ENCODE measurements around the gene HARBI1. TPM values are rescaled to one million over a fixed set of nuclear protein-coding genes. Genes with fewer than 3 reads are reported as not detected.

Gene HARBI1
- total RNA-seq, 1 donor from 2014 or later, result 8.1 TPM

DNA sequence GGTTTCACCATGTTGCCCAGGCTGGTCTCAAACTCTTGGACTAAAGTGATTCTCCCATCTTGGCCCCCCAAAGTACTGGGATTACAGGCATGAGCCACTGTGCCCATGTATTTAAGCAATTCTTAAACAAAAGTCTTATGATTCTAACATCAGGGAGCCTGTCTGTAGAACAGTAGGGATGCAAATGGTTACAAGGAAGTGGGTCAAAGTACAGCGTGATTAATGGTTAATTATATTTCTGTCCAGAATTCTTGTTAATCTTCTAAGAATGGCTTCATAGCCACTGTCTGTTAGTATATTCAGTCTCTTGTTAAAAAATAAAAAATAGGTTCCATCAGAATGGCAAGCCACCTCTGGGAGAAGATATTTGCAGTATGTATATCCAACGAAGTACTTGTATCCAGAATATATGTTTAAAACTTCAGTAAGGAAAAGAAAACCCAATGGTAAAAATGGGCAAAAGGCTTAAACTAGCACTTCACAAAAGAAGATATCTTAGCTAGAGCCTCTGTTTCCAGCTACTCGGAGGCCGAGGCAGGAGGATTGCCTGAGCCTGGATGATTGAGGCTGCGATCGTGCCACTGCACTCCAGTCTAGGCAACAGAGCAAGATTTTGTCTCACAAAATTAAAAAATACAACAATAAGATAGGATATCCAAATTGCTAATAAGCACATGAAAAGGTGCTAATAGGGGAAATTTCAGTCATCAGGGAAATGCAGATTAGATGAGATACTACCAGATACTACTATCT lies 23.2 kb upstream of the HARBI1 start:
- Histone ChIP-seq H3K9me3 (ENCODE audit: insufficient read depth, low read depth, low read length) (no peaks in the 10 kb centered on the region), H3K4me1 (ENCODE audit: insufficient read depth, low read length) (no peaks in the 10 kb centered on the region), H3K27me3 (ENCODE audit: insufficient read depth, low read length) (no peaks in the 10 kb centered on the region), H3K79me2 (ENCODE audit: insufficient read depth, low read length) (peaks cover 27% of the 10 kb centered on the region), H2AFZ (ENCODE audit: low read depth, low read length) (no peak overlapping the region), H3K27ac (ENCODE audit: low read depth, low read length) (no peak overlapping the region), H3K4me2 (ENCODE audit: low read length) (no peak overlapping the region), H3K4me3 (ENCODE audit: insufficient read depth, low read depth, low read length) (no peak overlapping the region), H3K36me3 (ENCODE audit: insufficient read depth, low read length) (peaks cover 11% of the 10 kb centered on the region), H3K9ac (ENCODE audit: low read length) (no peak overlapping the region), H4K20me1 (ENCODE audit: insufficient read depth, low read length) (peaks cover 26% of the 10 kb centered on the region)
- Mint-ChIP-seq H3K9me3 (ENCODE audit: unreplicated experiment) (no peaks in the 10 kb centered on the region), H3K4me3 (ENCODE audit: unreplicated experiment) (no peak overlapping the region), H3K27me3 (ENCODE audit: low read depth, unreplicated experiment) (no peaks in the 10 kb centered on the region), H3K36me3 (ENCODE audit: low read depth, unreplicated experiment) (peaks cover 17% of the 10 kb centered on the region), H3K4me1 (ENCODE audit: low read depth, unreplicated experiment) (peaks cover 10% of the 10 kb centered on the region), H3K27ac (ENCODE audit: unreplicated experiment) (no peak overlapping the region)
- TF ChIP-seq, protein P1, sequence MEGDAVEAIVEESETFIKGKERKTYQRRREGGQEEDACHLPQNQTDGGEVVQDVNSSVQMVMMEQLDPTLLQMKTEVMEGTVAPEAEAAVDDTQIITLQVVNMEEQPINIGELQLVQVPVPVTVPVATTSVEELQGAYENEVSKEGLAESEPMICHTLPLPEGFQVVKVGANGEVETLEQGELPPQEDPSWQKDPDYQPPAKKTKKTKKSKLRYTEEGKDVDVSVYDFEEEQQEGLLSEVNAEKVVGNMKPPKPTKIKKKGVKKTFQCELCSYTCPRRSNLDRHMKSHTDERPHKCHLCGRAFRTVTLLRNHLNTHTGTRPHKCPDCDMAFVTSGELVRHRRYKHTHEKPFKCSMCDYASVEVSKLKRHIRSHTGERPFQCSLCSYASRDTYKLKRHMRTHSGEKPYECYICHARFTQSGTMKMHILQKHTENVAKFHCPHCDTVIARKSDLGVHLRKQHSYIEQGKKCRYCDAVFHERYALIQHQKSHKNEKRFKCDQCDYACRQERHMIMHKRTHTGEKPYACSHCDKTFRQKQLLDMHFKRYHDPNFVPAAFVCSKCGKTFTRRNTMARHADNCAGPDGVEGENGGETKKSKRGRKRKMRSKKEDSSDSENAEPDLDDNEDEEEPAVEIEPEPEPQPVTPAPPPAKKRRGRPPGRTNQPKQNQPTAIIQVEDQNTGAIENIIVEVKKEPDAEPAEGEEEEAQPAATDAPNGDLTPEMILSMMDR (IDR thresholded peaks at IDR 0.05; ENCODE audit: insufficient read depth, low read depth, low read length), result no peak
- TF ChIP-seq EZH2 (IDR thresholded peaks at IDR 0.05; ENCODE audit: insufficient read depth, low read length), result no peak
- FAIRE-seq (no peak), DNase-seq (ENCODE audit: low read depth) (no peak)

DNA sequence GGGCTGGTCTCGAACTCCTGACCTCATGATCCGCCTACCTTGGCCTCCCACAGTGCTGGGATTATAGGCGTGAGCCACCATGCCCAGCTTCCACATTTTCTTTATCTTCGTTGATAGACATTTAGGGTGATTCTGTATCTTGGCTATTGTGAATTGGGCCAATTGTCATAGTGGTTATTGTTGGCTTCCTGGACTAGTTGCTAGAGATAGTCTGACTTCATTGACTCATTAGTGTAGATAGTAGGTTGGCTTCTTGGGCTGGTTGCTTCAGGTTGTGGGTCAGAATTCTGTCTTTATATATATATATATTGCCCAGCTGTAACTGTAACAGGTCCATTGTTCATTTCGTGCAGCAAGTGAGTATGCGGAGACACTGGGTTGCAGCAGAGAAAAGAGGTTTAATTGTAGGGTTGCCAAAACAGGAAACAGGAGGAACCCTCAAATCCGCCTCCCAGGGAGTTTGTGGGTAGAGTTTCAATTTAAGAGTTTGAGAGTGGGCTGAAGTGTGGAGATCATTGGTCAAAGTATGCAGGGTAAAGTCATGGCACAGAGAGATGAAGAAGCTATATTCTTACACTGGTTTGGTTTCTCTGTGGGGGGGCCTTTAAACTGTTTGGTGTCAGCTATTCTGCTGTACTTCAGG lies 22.3 kb upstream of the HARBI1 start:
- Histone ChIP-seq H3K36me3 (ENCODE audit: insufficient read depth, low read length) (peaks cover 8% of the 10 kb centered on the region), H3K27me3 (ENCODE audit: insufficient read depth, low read length) (no peaks in the 10 kb centered on the region), H2AFZ (ENCODE audit: low read depth, low read length) (no peak overlapping the region), H3K27ac (ENCODE audit: low read depth, low read length) (no peak overlapping the region), H3K4me2 (ENCODE audit: low read length) (no peak overlapping the region), H4K20me1 (ENCODE audit: insufficient read depth, low read length) (peaks cover 26% of the 10 kb centered on the region), H3K9me3 (ENCODE audit: insufficient read depth, low read depth, low read length) (no peaks in the 10 kb centered on the region), H3K9ac (ENCODE audit: low read length) (no peak overlapping the region), H3K79me2 (ENCODE audit: insufficient read depth, low read length) (peaks cover 27% of the 10 kb centered on the region), H3K4me1 (ENCODE audit: insufficient read depth, low read length) (no peaks in the 10 kb centered on the region), H3K4me3 (ENCODE audit: insufficient read depth, low read depth, low read length) (no peak overlapping the region)
- Mint-ChIP-seq H3K4me3 (ENCODE audit: unreplicated experiment) (no peak overlapping the region), H3K27ac (ENCODE audit: unreplicated experiment) (no peak overlapping the region), H3K36me3 (ENCODE audit: low read depth, unreplicated experiment) (peaks cover 17% of the 10 kb centered on the region), H3K27me3 (ENCODE audit: low read depth, unreplicated experiment) (no peaks in the 10 kb centered on the region), H3K4me1 (ENCODE audit: low read depth, unreplicated experiment) (peaks cover 10% of the 10 kb centered on the region), H3K9me3 (ENCODE audit: unreplicated experiment) (no peaks in the 10 kb centered on the region)
- no peak for DNase-seq (ENCODE audit: low read depth)
- FAIRE-seq, result no peak
- no peak for TF ChIP-seq EZH2 (IDR thresholded peaks at IDR 0.05; ENCODE audit: insufficient read depth, low read length)
- TF ChIP-seq, protein P1 (IDR thresholded peaks at IDR 0.05; ENCODE audit: insufficient read depth, low read depth, low read length), result no peak

DNA sequence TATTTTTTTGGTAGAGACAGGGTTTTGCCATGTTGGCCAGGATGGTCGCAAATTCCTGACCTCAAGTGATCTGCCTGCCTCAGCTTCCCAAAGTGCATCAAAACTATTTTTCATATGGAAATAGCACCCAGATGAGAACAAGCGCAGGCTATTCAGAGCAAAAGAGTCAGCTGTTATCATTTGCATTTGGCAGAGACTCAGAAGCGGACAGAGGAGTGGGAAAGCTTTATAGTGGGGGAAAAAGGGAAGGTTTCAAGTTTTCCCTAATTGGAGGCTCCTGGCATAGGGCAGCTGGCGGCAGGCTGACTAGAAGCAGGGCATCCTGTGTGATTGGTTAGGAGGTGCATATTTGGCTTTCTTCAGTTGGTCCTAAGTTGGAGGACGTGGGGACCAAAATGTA lies 20.5 kb upstream of the HARBI1 start:
- DNase-seq (ENCODE audit: low read depth) (no peak), FAIRE-seq (no peak)
- no peak overlapping the region for H2AFZ ChIP-seq (ENCODE audit: low read depth, low read length)
- TF ChIP-seq EZH2 (IDR thresholded peaks at IDR 0.05; ENCODE audit: insufficient read depth, low read length), result no peak
- TF ChIP-seq, protein P1 (IDR thresholded peaks at IDR 0.05; ENCODE audit: insufficient read depth, low read depth, low read length), result no peak
- H3K4me2 ChIP-seq (ENCODE audit: low read length), result no peak overlapping the region
- no peaks in the 10 kb centered on the region for H3K4me1 ChIP-seq (ENCODE audit: insufficient read depth, low read length)
- peaks cover 6% of the 10 kb centered on the region for H3K36me3 ChIP-seq (ENCODE audit: insufficient read depth, low read length)
- Mint-ChIP-seq H3K36me3 (ENCODE audit: low read depth, unreplicated experiment) (peaks cover 5% of the 10 kb centered on the region), H3K4me3 (ENCODE audit: unreplicated experiment) (no peak overlapping the region), H3K4me1 (ENCODE audit: low read depth, unreplicated experiment) (peaks cover 7% of the 10 kb centered on the region), H3K27ac (ENCODE audit: unreplicated experiment) (no peak overlapping the region), H3K27me3 (ENCODE audit: low read depth, unreplicated experiment) (no peaks in the 10 kb centered on the region), H3K9me3 (ENCODE audit: unreplicated experiment) (no peaks in the 10 kb centered on the region)
- peaks cover 16% of the 10 kb centered on the region for H4K20me1 ChIP-seq (ENCODE audit: insufficient read depth, low read length)
- no peak overlapping the region for H3K27ac ChIP-seq (ENCODE audit: low read depth, low read length)
- no peaks in the 10 kb centered on the region for H3K27me3 ChIP-seq (ENCODE audit: insufficient read depth, low read length)
- H3K9ac ChIP-seq (ENCODE audit: low read length), result no peak overlapping the region
- no peak overlapping the region for H3K4me3 ChIP-seq (ENCODE audit: insufficient read depth, low read depth, low read length)
- H3K9me3 ChIP-seq (ENCODE audit: insufficient read depth, low read depth, low read length), result no peaks in the 10 kb centered on the region
- peaks cover 16% of the 10 kb centered on the region for H3K79me2 ChIP-seq (ENCODE audit: insufficient read depth, low read length)
